Neural cell (in vitro differentiated cells): Measurements from ENCODE around the gene RCC2.

Experiments used
- CTCF ChIP-seq: fragments of 450-650 bp; IDR thresholded peaks from 2 replicates; pipeline ENCODE4 v1.5.1; 2014; ENCODE audit warnings: antibody characterized with exemption, mild to moderate bottlenecking, moderate library complexity; ENCODE audit not compliant: poor library complexity, severe bottlenecking
- POLR2AphosphoS5 ChIP-seq: IDR thresholded peaks from 2 replicates; pipeline ENCODE4 v1.6.1; 2012
- TAF1 ChIP-seq: IDR thresholded peaks from 2 replicates; pipeline ENCODE4 v1.6.1; 2012; ENCODE audit warnings: low read depth

GRCh38 chr1:17420391-17420918, 19.0 kb downstream of the RCC2 start:
- no peak for TF ChIP-seq CTCF
- no peak for TF ChIP-seq POLR2AphosphoS5
- TF ChIP-seq TAF1 = no peak
